ENCODE data around the gene CCDC197.
A peak's percentile ranks its signal among the peaks of the same experiment; 100 is the strongest.

The CCDC197 gene

DNA sequence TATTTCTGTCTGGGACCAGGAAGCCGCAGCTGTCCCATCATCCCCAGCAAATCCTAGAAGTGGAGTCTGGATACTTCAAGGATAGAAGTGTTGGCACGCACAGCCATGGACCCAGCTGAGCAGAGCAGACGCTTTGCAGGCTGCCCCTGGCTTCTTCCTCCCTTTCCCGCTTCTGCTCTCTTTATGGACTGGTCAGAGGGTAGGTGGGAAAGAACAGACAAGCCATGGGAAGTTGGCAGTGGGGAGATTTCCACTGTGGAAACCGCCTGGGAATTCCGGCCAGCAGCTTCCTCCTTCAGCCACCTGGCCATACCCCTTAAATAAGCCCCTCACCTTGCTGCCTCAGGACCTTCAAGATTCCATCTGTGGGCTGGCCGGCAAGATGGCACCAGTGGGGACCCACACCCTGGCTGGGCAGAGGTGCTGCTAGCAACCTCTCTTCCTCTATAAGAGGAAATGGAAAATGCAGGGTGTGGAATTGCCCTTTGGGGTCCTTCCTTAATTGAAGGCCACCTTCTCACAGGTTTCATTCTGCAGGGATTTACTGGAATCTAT lies 49.7 kb downstream of the CCDC197 start:
- peak in 16 of 42 donors; percentile 2 to 34 (median 11) for DNase-seq
- intact Hi-C loops (cut with DNase I): no loop called here

DNA sequence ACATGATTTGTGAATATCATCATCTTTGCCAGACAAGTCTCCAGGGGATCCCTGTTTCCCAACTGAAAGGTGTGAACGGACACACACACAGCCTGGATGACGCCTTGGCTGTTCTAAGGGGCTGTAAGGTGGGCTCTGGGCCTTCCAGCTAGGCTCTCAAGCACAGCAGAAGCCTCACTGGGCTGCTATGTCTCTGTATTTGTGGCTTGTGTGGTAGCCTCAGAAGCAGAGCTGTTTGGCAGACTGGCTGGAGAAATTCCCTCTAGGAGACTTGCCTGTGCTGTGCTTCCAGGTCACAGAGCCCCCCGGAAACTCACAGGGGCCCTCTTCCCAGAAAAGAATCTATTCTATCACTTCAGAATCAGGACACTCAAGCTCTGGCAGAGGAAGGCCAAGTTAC lies 50.5 kb downstream of the CCDC197 start:
- DNase-seq: peak in 16 of 42 donors; percentile 2 to 35 (median 12)
- intact Hi-C loops (cut with DNase I): no loop called here

DNA sequence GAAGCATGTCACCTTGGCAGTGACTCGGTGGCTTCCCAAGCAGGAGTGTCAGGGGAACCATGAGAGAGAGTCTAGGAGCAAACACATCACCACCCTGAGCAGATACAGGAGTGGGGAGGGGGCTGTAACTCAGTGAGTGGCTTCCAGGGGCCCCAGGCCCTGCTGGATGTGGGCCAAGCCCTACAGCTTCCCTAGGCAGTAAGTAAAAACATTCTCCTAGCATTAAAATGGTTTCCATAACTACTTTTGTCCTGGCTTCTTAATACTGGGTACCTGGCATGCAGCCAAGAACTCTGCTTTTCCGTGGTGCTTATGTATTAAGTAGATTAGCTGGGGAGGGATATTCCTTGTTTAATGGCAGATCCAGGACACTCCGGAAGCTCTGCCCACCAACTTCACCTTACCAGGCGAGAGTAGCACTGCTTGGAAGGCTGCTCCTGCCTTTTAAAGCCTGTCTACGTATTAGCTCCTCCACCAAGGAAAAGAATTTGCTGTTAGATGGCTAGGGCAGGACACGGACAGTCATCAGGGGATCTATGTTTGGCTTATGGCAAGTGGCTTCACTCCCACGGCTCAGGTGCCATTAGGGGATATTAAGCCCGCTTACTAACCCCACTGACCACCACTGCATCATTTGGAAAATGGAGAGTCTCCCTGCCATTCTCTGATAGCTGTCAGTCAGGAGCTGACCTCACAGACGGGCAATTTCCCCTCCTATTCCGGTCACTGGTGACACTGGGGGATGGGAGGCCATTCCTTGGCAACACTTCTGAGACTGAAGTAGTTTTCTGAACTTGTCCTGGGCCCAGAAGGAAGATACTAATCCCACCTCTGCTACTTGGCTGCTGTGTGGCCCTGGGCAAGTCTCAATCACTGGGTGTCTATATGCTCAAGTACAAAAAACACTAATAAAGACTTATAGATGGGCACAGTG lies 51.9 kb downstream of the CCDC197 start:
- peak in 15 of 42 donors; percentile 3 to 66 (median 25) for DNase-seq
- intact Hi-C loops (cut with DNase I): no loop called here

DNA sequence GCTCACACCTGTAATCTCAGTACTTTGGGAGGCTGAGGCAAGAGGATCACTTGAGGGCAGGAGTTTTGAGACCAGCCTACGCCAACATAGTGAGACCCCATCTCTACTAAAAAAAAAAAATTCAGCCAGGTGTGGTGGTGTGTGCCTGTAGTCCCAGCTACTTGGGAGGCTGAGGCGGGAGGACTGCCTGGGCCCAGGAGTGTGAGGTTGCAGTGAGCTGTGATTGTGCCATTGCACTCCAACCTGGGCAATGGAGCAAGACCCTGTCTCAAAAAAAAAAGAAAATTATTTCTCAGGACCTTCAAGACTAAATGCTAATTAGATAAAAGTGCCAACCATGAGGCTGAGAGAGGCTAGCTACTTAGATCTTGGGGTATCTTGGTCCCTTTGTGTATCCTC lies 52.5 kb downstream of the CCDC197 start:
- peak in 5 of 42 donors; percentile 2 to 13 (median 3) for DNase-seq
- intact Hi-C loops (cut with DNase I): no loop called here

DNA sequence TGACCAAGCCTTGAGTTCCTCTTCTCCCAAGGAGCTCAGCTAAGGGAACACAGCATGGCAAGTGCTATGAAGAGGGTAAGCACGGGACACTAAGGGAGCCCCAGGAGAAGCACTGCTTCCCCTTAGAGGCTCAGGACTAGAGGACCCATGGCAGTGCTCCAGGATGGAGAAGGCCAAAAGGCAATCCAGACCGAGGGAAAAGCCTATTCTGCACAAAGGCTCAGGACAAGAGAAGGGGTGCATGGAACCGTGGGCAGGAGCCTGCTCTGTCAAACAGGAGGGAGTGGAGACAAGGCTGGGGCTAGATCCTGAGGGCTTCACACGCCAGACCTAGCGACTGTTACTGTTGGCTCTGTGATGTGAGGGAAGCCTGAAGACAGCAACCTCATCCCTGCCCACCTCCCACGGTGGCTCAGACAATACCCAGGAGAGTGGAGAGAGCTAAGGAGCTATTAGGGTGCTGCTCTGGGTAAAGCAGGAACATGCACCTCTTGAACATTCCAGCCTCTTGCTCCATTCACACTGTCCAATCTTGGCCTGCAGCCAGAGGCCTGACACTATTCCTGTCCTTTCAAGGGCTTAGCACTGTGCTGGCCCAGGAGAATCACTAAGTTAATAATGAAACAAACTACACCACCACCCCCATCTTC lies 53.3 kb downstream of the CCDC197 start:
- intact Hi-C loops (cut with DNase I): no loop called here
- DNase-seq: peak in 15 of 42 donors; percentile 1 to 57 (median 14)

DNA sequence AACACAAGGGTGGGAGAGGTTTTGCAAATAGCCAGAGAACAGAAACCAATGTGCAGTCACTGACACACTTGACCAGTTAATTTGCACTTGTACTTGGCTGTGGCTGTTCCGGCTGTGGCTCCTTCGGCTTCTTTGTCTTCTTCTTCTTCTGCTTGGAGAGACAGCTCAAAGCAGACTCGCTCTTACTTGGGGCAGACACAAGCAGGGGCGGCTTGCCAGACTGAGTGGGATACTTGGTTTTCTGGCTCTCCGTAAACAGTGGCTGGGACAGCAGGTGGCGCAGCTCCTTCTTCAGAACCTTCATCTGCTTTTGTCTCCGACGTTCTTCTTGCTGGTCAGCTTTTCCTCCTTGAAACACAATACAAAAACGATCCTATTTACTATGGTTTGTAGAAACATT lies 54.0 kb downstream of the CCDC197 start:
- peak; percentile 50 to 90 (median 78) for DNase-seq
- intact Hi-C loops (cut with DNase I): no loop called here

DNA sequence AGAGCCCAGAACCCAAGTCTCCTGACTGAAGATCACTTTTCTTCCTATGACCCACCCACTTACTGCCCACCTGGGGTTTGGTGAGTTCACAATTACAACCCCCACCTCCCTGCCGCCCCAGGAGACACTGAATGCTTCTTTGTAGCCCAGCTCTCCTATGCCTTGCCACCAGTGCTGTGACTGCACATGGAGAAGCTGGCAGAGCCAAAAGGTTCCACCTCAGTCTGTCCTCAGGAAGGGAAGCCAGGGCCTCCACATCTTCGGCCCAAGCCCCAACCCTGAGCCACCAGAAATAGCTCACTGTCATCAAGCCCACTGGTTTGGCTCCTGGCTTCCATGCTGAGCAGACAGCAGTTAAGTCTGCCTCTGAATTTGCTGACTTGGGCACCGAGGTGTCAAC lies 54.7 kb downstream of the CCDC197 start:
- DNase-seq: peak in 12 of 42 donors; percentile 0 to 40 (median 10)
- intact Hi-C loops (cut with DNase I): no loop called here

DNA sequence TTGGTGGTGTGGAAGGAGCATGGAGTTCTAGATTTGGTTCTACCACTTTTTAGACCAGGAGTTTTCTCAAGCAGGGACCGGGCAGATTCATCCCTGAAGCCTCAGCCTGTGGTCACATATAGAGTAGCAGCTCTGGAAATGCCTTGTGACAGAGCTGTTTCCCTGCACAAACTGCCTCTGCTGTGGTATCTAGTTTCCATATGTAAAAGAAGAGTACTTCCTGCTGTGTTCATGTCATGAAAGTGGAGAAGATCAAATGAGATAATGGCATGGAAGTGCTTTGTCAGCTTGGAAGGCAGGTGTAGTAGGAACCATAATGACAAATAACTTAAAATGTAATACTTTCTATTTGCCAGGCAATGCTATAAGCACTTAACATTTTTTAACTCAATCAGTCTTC lies 55.1 kb downstream of the CCDC197 start:
- intact Hi-C loops (cut with DNase I): no loop called here
- peak in 5 of 42 donors; percentile 1 to 34 (median 10) for DNase-seq

DNA sequence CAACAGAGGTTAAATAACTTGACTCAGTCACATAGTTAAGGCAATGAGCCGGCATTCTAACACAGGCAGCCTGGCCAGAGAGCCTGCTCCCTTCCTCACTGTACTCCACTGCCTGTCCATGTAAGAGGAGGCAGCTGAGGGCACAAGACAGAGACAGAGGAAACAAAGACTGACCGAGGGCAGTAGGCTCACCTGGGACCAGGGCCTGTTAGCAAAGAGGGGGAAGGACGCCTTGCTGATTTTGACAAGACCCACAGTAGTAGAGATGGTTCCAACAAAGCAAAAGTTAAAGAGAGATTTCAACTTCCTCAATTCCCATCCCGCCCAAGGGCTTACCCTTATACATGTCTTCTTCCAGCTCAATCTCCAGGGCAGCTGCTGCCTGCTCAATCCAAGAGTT lies 55.6 kb downstream of the CCDC197 start:
- peak in 7 of 42 donors; percentile 0 to 24 (median 7) for DNase-seq

DNA sequence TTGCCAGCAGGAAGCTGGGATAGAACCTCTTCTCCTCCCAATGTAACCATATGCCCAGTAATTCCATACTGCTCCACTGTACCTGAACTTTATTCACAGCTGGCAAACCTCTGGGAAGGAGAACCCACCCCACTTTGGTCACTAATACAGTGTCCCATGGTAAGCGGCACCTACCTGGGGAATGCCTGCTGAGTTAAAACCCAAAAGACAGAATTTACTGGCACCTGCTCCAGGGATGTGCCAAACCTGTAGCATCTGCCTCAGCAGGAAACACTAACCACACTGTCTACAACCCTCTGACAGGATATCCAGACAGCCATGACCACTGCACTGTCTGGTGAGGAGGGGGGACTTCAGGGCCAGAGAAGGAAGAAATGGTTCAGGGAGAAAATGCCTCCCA lies 57.3 kb downstream of the CCDC197 start:
- peak in 4 of 42 donors; percentile 0 to 29 (median 6) for DNase-seq
- intact Hi-C loops (cut with DNase I): no loop called here

More for the DNA sequence above, 55.6 kb downstream of the CCDC197 start:
- intact Hi-C loops (cut with DNase I): no loop called here

DNA sequence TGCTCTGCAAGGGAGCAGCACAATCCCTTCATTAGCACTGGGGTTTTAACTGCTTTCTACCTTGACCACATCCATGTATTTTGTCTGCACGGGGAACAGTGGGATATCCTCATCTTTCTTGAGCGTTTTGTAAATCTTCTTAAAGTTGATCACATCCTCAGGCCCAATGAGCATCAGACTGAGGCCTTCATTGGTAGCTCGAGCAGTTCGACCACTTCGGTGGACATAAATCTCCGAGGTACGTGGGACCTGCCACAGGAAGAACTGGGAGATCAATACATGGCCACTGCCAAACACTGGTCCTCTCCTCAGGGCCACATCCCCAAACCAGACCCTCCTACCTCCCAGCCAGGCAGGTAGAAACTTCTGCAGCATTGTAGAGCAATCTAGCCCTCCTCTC lies 57.8 kb downstream of the CCDC197 start:
- intact Hi-C loops (cut with DNase I): no loop called here

DNA sequence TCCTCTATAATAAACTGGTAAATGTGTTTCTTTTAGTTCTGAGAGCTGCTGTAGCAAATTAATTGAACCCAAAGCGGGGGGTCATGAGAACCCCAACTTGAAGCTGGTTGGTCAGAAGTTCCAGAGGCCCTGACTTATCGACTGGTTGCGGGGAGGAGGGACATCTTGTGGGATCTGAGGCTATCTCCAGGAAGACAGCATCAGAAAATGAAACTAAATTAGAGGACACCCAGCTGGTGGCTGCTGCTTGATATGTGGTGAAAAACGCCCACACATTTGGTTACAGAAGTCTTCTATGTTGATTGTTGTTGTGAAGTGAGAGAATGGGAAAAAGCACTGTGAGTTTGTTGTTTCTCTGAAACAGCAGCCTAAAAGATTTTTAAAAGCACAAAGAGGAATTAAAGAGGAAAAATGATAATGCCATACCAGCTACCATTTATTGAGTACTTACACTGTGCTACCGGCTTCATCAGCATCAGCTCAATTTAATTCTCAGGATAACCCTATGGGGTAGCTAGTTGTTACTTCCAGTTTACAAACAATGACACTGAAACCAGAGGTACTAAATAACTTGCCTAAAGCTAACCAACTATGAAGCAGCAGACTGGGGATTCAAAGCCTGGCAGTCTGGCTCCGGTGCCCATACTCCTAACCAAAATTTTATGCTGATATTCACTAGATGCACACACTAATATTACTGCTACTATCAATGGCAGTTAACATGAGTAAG lies 59.6 kb downstream of the CCDC197 start:
- DNase-seq: peak in 8 of 42 donors; percentile 0 to 29 (median 10)
- intact Hi-C loops (cut with DNase I): no loop called here

More for the DNA sequence above, 57.8 kb downstream of the CCDC197 start:
- peak in 5 of 42 donors; percentile 6 to 33 (median 15) for DNase-seq

DNA sequence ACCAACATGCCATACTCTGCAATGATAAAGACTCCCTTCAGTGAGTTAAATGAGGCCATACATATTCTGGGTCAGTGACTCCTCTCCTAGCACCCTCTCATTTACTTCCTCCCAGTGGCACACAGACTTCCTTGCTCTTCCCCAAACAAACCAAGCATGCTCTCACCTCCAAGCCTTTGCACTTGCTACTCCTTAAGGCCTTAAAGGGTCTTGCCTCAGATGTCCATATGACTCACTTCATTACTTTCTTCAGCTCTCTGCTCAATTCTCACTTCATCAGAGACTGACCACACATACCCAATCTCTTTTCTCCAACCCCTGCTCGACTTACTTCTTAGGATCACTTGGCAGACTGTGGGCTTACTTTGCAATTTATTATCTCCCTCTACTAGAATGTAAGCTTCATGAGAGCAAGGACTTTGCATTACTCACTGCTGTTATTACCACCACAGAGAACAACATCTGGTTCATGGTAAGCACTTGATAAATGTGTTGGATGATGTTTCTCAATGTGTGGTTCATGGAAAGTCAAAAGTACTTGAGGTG lies 61.1 kb downstream of the CCDC197 start:
- DNase-seq: no peak

More for the DNA sequence above, 61.1 kb downstream of the CCDC197 start:
- intact Hi-C loops (cut with DNase I): no loop called here

All from head of caudate nucleus (tissue), 42 donors.